Skeletal muscle satellite cell (primary cell): ENCODE measurements around the gene FAM76A. TPM values are rescaled to one million over a fixed set of nuclear protein-coding genes. Genes with fewer than 3 reads are reported as not detected.

Source experiments
- small RNA-seq: library from RNA; depleted of rRNA; stranded (forward); fragments of <200 nt; gene quantifications from one replicate; pipeline ENCODE3, GENCODE V24; 2012

Gene FAM76A

Small RNA genes within 50 kb of the gene (small RNA-seq; reads per million reads assigned to genes)
- gene AL020997.2 (0.77 reads per million, percentile 14 among the genes with 10 or more reads in this experiment), gene RNU6-424P (not detected)
